Astrocyte (in vitro differentiated cells and primary cell): ENCODE data around the gene ISX. TPM values are rescaled to one million over a fixed set of nuclear protein-coding genes. Genes with fewer than 3 reads are reported as not detected.

Source experiments
- DNase-seq: peaks from one replicate; pipeline ENCODE4 v3.0.0-alpha.2; 2010; ENCODE audit warnings: low read depth
- FAIRE-seq: peaks from 2 replicates; lab custom pipeline; 2011; peaks lifted over from hg19 to GRCh38; lab: Jason Lieb, UNC
- H2AFZ ChIP-seq: 2 replicates; pipeline ENCODE4 v1.6.0; 2012; ENCODE audit warnings: low read depth, low read length, inconsistent platforms
- H3K27ac ChIP-seq: 2 replicates; pipeline ENCODE4 v1.5.1; 2011; ENCODE audit warnings: low read depth, low read length, inconsistent platforms
- H3K27me3 ChIP-seq: 2 replicates; pipeline ENCODE4 v1.6.0; 2011; ENCODE audit warnings: low read length, inconsistent platforms; ENCODE audit not compliant: insufficient read depth
- H3K36me3 ChIP-seq: 2 replicates; pipeline ENCODE4 v1.5.1; 2011; ENCODE audit warnings: low read length, inconsistent platforms; ENCODE audit not compliant: insufficient read depth
- H3K4me1 ChIP-seq: 2 replicates; pipeline ENCODE4 v1.5.1; 2011; ENCODE audit warnings: low read length, inconsistent platforms; ENCODE audit not compliant: insufficient read depth
- H3K4me2 ChIP-seq: 2 replicates; pipeline ENCODE4 v1.6.0; 2012; ENCODE audit warnings: low read length, inconsistent platforms
- H3K4me3 ChIP-seq: 2 replicates; pipeline ENCODE4 v1.5.1; 2011; ENCODE audit warnings: low read depth, mild to moderate bottlenecking, low read length, inconsistent platforms; ENCODE audit not compliant: insufficient read depth
- H3K79me2 ChIP-seq: 2 replicates; pipeline ENCODE4 v1.6.0; 2012; ENCODE audit warnings: mild to moderate bottlenecking, low read length, inconsistent platforms; ENCODE audit not compliant: insufficient read depth
- H3K9ac ChIP-seq: 2 replicates; pipeline ENCODE4 v1.6.0; 2012; ENCODE audit warnings: mild to moderate bottlenecking, low read length, inconsistent platforms
- H3K9me3 ChIP-seq: 2 replicates; pipeline ENCODE4 v1.5.1; 2012; ENCODE audit warnings: low read depth, mild to moderate bottlenecking, low read length, inconsistent platforms; ENCODE audit not compliant: insufficient read depth
- H4K20me1 ChIP-seq: 2 replicates; pipeline ENCODE4 v1.6.0; 2012; ENCODE audit warnings: low read length, inconsistent platforms; ENCODE audit not compliant: insufficient read depth
- H3K27ac Mint-ChIP-seq: one replicate; pipeline ENCODE4 v1.8.0; 2021; ENCODE audit warnings: mild to moderate bottlenecking, mixed read lengths; ENCODE audit not compliant: unreplicated experiment
- H3K27me3 Mint-ChIP-seq: one replicate; pipeline ENCODE4 v1.8.0; 2021; ENCODE audit warnings: low read depth, mixed read lengths; ENCODE audit not compliant: unreplicated experiment
- H3K36me3 Mint-ChIP-seq: one replicate; pipeline ENCODE4 v1.8.0; 2021; ENCODE audit warnings: low read depth, mixed read lengths; ENCODE audit not compliant: unreplicated experiment
- H3K4me1 Mint-ChIP-seq: one replicate; pipeline ENCODE4 v1.8.0; 2021; ENCODE audit warnings: low read depth, mixed read lengths; ENCODE audit not compliant: unreplicated experiment
- H3K4me3 Mint-ChIP-seq: one replicate; pipeline ENCODE4 v1.8.0; 2021; ENCODE audit warnings: mild to moderate bottlenecking, moderate library complexity, mixed read lengths; ENCODE audit not compliant: unreplicated experiment
- H3K9me3 Mint-ChIP-seq: one replicate; pipeline ENCODE4 v1.8.0; 2021; ENCODE audit warnings: mild to moderate bottlenecking, mixed read lengths; ENCODE audit not compliant: unreplicated experiment
- CTCF ChIP-seq: IDR thresholded peaks from 2 replicates; pipeline ENCODE4 v1.5.1; 2011; ENCODE audit warnings: low read depth, mild to moderate bottlenecking, inconsistent platforms, low read length, moderate library complexity; ENCODE audit not compliant: insufficient read depth
- EZH2 ChIP-seq: IDR thresholded peaks from 2 replicates; pipeline ENCODE4 v1.6.1; 2012; ENCODE audit warnings: mild to moderate bottlenecking, low read length, inconsistent platforms; ENCODE audit not compliant: insufficient read depth
- total RNA-seq: library from RNA; stranded (reverse); gene quantifications from 2 replicates; pipeline ENCODE4 v1.2.1, GENCODE V29; 2021

ISX gene
- total RNA-seq, 1 donor from 2014 or later, result not detected

- H3K4me2 ChIP-seq, result no peak overlapping the region
- DNase-seq (no peak), FAIRE-seq (no peak)
- Mint-ChIP-seq H3K27ac (no peak overlapping the region), H3K4me1 (peaks cover 4% of the 10 kb centered on the region), H3K4me3 (no peak overlapping the region), H3K9me3 (peaks cover 7% of the 10 kb centered on the region), H3K36me3 (no peaks in the 10 kb centered on the region), H3K27me3 (peaks cover 2% of the 10 kb centered on the region)
- H3K9ac ChIP-seq, result no peak overlapping the region
- no peak overlapping the region for H2AFZ ChIP-seq
- H3K27me3 ChIP-seq, result no peaks in the 10 kb centered on the region
- no peaks in the 10 kb centered on the region for H3K79me2 ChIP-seq
- H3K9me3 ChIP-seq, result peaks cover 2% of the 10 kb centered on the region
- H3K36me3 ChIP-seq, result no peaks in the 10 kb centered on the region
- no peak overlapping the region for H3K4me3 ChIP-seq
- no peaks in the 10 kb centered on the region for H4K20me1 ChIP-seq
- TF ChIP-seq EZH2 (no peak), CTCF (no peak)
- no peaks in the 10 kb centered on the region for H3K4me1 ChIP-seq
- no peak overlapping the region for H3K27ac ChIP-seq
Observed at GRCh38 chr22:35043934-35044319, 22.0 kb upstream of the ISX start.

- Histone ChIP-seq H3K27ac (no peak overlapping the region), H3K4me2 (no peak overlapping the region), H2AFZ (no peak overlapping the region), H3K79me2 (no peaks in the 10 kb centered on the region), H3K4me3 (no peak overlapping the region), H3K4me1 (no peaks in the 10 kb centered on the region), H3K36me3 (no peaks in the 10 kb centered on the region), H3K27me3 (no peaks in the 10 kb centered on the region), H4K20me1 (no peaks in the 10 kb centered on the region), H3K9ac (no peak overlapping the region), H3K9me3 (peaks cover 2% of the 10 kb centered on the region)
- DNase-seq (no peak), FAIRE-seq (no peak)
- Mint-ChIP-seq H3K36me3 (no peaks in the 10 kb centered on the region), H3K4me3 (no peak overlapping the region), H3K9me3 (peaks cover 9% of the 10 kb centered on the region), H3K27me3 (peaks cover 2% of the 10 kb centered on the region), H3K27ac (no peak overlapping the region), H3K4me1 (peaks cover 3% of the 10 kb centered on the region)
- no peak for TF ChIP-seq EZH2
- TF ChIP-seq CTCF, result no peak
Observed at GRCh38 chr22:35044607-35045390, 21.2 kb upstream of the ISX start.

GRCh38 chr22:35045451-35045850 lies 20.5 kb upstream of the ISX start:
- Histone ChIP-seq H3K9ac (no peak overlapping the region), H3K9me3 (no peaks in the 10 kb centered on the region), H3K27ac (no peak overlapping the region), H3K4me2 (no peak overlapping the region), H4K20me1 (no peaks in the 10 kb centered on the region), H2AFZ (no peak overlapping the region), H3K4me1 (no peaks in the 10 kb centered on the region), H3K36me3 (no peaks in the 10 kb centered on the region), H3K79me2 (no peaks in the 10 kb centered on the region), H3K27me3 (no peaks in the 10 kb centered on the region), H3K4me3 (no peak overlapping the region)
- H3K27me3 Mint-ChIP-seq, result peaks cover 2% of the 10 kb centered on the region
- TF ChIP-seq CTCF, result no peak
- no peak for TF ChIP-seq EZH2
- no peak overlapping the region for H3K4me3 Mint-ChIP-seq
- H3K4me1 Mint-ChIP-seq, result peaks cover 2% of the 10 kb centered on the region
- no peak for DNase-seq
- H3K36me3 Mint-ChIP-seq, result no peaks in the 10 kb centered on the region
- FAIRE-seq, result no peak
- H3K27ac Mint-ChIP-seq, result no peak overlapping the region
- peaks cover 9% of the 10 kb centered on the region for H3K9me3 Mint-ChIP-seq
